ENCODE measurements around the gene HTR4.
"Not testable (repeated sequence)": the region's sequence is repeated elsewhere in the genome, so short reads cannot be mapped to it uniquely, and the experiment has no call there.

Gene HTR4

DNA sequence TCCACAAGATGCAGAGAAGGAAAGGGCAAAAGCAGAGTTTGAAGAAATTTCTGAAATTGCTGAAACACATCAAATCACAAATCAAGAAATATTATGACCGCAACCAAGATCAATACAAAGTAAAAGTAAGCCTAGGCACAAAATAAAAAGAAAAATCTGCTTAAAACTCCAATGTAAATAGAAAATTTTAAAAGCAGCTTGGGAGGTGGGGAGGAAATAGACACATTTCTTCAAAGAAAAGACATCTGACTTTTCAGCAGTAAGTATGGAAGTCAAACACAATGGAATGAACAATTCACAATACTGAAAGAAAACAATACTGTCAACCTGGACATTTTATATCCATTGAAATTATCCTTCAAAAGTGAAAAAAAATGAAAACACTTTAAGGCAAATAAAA is 55.1 kb downstream of the HTR4 start:
- DNase-seq = no peak

DNA sequence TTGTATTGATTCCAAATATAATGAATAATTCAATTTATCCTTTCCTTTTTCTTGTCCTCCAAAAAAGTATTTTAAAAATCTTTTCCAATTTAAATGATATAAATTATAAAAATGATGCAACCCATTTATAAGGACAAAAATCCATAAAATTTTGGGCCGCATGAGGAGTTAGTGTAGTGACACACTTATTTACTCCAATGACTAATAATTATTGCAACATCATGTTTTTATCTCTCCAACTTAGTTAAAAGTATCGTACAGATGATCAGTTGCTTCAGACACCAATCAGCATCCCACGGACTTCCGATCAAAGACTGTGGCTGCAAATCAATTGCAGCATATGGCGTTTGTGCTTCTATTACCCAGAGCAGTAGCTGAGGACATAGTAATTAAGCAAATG is 58.6 kb downstream of the HTR4 start:
- DNase-seq = no peak

DNA sequence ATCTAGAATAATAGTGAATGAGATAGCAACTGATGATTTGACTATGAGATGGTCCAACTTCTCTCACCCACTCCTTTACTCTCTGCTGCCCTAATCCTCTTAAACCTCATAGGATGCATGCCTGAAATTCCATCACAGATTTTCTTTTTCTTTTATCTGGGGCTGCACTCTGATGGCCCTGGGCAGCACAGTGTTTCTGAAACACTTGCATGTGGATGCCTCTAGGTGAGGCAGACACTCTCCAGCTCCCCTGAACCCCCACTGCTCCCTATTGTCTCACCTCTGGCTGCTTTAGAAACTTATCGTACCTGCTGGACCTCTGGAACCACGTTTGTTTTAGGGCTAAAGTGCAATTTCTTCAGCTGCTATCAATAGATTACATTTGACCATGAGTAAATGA is 67.5 kb downstream of the HTR4 start:
- DNase-seq = no peak

DNA sequence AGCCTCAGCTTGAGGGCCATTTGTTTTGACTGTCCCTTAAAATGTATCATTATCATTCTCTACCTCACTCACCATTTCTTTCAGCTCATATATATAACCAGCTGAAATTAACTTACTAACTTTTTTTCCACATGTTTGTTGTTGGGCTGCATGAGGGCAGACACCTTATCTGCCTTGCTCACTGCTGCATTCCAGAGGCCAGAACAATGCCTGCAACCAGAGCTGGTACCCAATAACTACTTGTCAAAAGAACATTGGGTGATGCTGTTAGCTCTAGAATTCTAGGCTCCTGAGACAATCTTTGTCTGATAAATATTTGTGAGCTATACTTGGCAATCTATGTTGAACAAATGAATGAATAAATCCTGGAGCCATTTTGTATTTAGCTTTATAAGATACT is 68.3 kb downstream of the HTR4 start:
- no peak for DNase-seq

DNA sequence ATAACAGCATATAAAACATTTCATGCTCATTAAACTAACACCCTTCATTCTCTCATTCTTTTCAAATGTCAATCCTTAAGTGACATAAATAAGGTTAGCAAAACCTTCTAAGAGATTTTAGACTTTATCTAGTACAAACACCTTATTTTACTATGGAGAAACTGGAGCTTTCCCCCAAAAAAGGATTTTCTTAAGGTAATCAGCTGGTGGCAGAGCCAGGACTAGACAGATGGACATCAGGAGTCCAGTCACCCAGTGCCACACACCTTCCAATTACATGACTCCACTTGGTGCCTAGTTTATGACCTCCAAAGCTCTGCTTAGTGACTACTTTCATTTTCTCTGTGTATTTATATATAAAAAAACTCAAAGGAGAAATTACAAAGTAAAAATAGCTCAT is 70.2 kb downstream of the HTR4 start:
- no peak for DNase-seq

DNA sequence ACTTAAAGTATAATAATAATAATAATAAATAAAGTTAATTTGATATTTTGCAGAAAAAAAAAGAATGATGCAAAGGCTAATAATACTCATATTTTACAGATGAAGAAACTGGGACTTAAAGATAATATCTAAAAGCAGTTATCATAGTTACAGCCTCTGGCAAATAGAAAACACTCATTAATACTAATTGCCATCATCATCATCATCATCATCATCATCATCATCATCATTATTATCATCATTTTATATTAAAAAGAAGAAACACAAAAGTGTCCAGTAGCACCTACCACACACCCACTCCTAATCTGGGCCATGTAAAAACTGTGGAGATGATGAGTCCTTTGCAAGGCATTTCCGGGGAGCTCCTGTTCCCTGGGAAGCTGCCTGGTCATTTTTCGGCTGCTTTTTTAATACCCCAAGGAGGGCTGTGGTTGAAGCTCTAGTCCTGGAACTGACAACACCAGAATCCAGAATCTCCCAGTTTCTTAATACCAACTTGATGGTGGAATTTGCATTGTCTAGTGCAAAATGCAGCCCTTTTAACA is 70.8 kb downstream of the HTR4 start:
- no peak for DNase-seq

DNA sequence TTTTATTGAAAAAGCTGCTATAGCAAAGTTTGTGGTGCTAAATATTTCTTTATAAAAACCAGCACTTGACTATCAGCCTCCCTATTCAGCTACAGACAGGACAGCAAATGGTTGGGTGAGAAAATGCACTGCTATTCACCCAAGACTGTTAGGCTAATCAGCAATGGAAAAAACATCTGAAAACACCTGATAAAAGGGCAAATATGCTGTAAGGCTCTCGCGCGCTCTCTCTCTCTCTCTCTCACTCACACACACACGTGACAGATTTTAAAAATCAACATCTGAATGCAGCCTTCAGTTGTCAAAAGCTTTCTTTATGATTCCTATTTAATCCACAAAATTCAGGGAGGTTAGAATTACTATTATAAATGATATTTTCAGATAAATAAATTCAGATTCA is 80.2 kb downstream of the HTR4 start:
- no peak for DNase-seq

DNA sequence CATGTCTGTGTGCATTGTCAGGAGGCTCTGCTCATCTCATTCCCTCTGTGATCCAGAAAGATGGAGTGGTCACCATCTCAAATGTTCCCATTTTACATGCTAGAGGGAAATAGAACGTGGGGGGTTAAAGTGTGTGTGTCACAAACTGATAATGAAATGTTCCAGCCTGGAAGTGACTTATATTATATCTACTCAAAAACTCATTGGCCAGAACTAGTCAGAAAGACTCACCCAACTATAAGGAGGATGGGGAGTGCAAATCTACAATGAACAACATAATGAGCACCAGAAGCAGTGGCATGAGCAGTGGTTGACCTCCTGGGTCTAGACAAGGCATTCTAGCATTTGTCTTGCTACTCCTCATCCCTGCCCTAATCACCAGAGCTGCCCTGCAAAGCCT is 81.0 kb downstream of the HTR4 start:
- DNase-seq = no peak

DNA sequence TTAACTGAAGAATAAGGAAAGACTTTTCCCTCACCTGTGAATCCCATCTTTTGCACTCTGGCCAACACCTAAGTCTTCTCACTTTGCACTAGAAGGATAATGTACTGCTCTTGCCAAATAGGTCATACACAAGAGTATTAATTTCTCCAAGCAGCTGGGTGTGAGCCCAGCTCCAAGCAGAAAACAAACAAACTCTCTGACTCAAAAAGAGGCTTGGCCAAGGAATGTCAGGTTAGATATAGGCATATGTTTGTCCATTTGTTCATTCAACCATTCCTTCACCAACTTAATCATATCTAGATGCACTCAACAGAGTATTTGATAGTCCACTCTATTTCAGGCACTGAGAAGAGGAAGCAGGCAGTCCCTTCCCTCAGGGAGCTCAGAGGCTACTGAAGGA is 84.4 kb downstream of the HTR4 start:
- no peak for DNase-seq

DNA sequence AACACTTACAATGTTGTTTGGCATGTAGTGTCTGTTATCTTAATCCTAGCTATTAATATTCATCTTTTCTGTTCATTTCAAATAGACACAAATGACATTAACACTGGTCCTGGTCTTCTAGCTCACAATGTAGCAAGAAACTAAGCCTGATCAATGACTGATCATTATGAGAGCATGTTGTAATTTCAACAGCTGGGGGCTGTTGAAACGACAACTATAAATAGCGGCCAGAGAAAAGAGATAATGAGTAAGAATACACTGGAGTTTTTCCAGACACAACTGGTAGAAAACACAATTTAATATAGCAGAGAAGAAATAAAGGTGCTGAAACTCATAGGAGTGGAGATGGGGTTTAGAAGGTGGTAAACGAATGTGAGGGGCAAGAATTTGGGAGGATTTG is 89.2 kb downstream of the HTR4 start:
- no peak for DNase-seq

DNA sequence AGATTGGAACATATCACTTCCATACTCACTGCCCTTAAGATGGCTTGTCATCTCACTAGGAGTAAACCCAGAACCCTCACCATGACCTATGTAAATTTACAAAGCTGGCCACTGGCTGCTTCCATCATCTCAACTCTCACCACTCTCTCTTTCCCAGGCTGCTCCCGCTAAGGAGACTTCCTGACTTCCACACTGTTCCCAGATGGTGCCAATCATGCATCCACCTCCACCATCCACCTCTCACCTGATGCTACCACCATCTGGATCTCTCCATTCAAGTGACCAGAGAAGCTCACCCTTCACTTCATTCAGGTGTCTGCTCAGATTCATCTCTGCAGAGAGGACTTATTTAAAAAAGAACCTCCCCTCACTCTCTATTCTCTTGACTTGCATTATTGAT is 91.3 kb downstream of the HTR4 start:
- DNase-seq = no peak

DNA sequence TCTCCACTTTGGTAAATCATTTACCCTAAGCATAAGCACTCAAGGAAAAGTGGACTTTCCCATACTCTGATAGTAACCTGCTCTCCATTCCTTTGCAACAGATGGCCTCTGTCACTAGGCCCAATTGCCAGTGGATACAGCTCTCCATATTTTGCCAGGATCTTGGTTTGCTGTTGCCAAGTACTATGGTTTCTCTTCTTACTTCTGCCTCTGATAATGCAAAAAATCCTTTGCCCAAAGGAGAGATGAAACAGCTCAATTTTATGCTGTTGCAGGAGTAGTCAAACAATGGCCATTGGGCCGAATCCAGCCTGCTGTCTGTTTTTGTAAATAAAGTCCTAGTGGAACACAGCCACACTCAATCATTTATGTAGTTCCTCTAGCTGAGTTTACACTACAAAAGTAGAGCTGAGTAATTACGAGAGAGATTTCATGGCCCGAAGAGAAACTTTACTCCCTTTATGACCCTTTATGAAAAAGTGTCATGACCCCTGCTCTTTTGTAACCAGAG is 92.5 kb downstream of the HTR4 start:
- DNase-seq = no peak

DNA sequence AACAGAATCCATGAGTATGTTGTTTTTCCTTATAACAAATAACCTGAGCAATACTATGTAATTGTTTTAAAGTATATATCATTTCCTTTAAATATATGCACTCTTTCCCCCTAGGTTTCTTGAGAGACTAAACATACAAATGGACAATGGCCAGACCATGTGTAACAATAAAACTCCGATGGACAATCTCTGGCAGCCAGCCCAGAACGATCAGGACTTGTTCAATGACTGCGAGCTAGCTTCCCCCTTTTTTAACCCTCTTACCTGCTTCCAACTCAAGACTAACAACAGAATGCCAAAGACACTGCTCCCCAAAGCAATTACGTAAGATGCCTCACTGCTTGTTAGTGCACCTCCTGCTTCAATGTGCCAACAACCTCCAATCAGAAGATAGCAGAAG is 94.9 kb downstream of the HTR4 start:
- DNase-seq = no peak

DNA sequence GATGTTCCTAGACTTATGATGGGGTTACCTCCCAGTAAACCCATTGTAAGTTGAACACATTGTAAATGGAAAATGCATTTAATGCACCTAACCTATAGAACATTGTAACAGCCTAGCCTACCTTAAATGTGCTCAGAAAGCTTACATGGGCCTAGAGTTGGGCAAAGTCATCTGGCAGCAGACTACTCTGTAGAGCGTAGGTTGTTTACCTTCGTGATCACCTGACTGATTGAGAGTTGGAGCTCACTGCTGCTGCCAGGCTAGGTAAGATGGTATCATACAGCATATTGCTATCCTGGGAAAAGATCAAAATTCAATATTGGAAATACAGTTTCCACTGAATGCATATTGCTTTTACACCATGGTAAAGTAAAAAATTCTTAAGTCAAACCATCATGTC is 95.4 kb downstream of the HTR4 start:
- DNase-seq = no peak

DNA sequence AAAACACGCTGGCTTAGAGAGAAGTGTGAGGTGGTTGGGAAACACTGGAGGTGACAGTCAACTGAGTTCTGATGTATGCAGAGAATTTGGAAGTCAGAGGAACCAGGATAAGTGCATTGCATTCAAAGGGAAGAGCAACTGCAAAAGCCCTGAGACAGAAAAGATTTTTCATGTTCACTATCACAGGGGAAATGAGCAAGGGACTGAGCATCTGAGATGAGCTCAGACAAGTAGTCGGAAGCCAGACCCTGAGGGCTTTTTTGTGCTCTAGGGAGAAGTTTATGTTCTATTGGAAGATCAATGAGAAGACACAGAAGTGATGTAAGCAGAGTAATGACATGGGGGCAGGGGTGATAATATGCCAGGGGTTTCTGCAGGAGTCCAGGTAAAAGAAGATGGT is 97.5 kb downstream of the HTR4 start:
- DNase-seq = no peak

DNA sequence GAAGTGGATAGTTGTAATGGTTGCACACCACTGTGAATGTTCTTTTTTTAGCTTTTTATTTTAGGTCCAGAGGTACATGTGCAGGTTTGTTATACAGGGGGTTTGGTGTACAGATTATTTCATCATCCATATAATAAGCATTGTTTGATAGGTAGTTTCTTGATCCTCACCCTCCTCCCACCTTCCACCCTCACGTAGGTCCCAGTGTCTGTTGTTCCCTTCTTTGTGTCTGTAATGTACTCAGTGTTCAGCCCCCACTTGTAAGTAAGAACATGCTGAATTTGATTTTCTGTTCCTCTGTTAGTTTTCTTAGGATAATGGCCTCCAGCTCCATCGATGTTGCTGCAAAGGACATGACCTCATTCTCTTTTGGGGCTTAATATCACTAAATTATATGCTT is 99.7 kb downstream of the HTR4 start:
- no peak for DNase-seq

DNA sequence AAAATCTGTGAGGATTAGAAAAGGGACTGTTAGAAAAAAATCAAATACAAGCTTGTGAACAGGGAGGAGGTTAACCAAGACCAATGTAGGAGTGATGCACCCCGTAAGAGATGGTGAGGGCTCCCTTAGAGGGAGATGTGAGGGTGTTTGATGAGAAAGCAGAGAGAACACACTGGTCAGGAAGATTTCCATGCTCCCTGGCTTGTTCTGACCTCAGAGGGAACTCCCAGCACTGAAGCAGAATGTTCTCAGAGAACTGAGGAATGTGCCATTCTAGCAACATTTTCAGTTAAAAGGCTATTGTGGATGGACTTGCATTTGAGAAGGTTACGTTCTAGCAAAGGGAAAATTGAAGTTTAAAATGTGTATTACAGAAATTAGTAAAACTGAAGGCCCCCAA is 110.6 kb downstream of the HTR4 start:
- DNase-seq = no peak

DNA sequence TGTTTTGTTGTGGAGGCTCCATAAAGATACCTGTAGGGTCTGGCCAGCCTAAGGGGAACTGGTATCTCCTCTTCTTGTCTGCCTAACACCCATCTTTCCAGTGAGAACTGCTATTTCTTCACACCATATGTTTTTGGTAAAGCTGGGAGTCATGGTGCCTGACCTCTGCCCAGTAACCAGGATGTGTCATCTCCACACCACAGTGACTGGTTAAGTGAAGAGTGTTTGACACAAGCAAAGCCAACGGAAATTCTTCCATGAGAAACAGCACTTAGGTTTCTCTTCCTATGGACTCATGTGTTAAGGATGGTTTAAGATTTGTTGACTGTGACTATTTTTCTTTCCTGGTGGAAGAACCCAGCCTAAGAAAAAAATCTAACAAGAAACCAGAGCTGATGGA is 111.5 kb downstream of the HTR4 start:
- no peak for DNase-seq

DNA sequence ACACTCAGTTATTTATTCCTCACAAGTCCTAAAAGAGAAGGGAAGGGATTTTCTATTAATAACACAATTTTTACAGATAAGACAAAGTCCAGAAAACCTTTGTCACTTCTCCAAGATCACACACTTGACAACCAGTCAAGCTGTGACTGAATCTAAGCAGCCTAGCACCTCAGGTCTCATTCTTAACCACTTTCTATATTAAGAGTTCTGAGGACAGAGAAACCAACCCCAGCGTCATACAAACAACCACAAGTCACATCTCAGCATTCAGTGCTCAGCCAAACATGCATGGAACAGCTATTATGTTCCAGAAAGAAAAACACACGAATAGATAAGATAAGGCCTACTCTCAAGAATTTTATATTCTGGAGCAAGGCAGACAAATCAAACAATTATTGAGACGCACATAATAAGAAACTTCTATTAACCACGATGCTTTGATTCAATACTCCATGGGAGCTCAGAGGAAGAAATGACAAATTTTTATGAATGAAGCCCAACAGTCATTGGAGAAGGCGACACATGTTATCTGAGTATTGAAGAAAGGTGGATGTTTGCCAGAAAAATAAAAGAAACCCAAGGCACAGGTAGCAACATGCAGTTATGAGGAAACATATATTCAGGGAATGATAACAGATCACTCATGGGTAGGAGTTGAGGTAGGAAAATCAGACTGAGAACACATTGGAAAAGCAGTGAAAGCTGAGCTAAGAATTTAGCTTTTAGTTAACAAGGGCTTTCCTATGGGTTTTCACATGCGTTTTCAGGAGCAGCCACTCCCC is 113.1 kb downstream of the HTR4 start:
- DNase-seq = no peak

DNA sequence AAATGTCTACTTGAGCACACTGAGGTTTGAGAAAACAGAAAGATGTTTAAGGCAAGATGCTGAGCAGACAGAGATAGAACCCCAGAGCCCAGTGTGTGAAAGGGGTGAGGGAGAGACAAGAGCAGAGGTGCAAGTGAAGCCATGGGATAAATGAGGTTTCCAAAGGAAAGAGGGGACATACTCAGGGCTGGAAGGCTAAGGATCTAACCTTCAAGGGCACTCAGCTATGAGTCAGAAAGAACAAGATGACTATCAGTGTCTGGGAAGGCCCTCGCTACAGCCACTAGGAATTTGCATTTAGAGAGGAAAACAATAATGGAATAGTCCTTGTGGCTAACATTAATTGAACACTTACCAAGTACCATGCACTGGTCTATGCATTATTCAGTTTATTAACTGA is 113.7 kb downstream of the HTR4 start:
- DNase-seq = no peak

DNA sequence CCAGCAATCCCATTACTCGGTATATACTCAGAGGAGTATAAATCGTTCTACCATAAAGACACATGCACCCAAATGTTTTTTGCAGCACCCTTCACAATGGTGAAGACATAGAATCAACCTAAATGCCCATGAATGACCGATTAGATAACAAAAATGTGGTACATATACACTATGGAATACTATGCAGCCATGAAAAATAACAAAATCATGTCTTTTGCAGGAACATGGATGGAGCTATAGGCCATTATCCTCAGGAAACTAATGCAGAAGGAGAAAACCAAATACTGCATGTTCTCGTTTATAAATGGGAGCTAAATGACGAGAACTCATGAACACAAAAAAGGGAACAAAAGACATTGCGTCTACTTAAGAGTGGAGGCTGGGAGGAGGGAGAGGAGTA is 114.5 kb downstream of the HTR4 start:
- DNase-seq = no peak

DNA sequence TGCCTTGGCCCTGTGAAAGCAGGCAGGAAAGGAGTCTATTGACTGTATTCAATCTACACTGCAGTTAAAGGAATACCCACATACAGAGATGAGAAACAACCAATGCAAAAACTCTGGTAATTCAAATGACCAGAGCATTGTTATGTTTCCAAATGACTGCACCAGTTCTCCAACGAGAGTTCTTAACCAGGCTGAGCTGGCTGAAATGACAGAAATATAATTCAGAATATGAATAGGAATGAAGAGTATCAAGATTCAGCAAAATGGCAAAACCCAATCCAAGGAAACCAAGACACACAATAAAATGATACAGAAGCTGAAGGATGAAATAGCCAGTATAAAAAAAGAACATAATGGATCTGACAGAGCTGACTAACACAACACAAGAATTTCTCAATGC is 119.1 kb downstream of the HTR4 start:
- DNase-seq = no peak

DNA sequence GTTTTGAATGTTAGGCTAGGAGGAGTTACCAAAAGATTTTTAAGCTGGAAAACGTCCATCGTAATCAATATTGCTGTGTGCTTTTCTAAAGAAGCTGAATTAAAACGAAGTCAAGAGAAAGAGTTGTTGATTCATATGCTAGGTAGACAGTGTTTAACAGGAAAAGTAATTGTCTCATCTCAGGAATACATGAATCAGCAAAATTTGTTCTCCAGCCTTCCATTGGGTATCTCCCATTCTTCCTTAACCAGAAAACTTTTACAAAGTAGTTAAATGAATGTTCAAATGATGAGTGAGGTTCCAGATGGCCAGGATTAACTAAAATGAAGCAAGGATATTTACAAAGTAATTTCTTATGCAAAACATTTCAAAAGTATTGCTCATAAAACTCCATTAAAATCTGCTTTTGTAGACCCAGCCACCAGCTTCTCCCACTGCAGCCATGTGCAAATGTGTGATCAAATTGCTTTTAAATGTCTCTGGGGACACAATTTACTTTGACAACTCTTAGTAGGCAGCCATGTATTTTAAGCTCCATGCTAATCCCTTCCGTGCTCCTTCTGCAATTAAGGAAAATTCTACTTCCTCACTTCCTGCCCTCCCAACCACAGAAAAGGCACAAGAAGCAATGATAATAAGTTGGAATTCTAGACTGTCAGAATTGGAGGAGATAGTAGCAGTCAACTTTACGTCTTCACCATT is 121.2 kb downstream of the HTR4 start:
- no peak for DNase-seq

DNA sequence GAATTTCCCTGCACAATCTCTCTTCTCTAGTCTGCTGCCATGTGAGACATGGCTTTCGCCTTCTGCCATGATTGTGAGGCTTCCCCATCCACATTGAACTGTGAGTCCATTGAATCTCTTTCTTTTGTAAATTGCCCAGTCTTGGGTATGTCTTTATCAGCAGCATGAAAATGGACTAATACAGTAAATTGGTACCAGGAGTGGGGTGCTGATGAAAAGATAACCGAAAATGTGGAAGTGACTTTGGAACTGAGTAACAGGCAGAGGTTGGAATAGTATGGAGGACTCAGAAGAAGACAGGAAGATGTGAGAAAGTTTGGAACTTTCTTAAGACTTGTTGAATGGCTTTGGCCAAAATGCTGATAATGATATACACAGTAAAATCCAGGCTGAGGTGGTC is 124.9 kb downstream of the HTR4 start:
- not testable (repeated sequence) for DNase-seq
